C4-2B (cell line): ENCODE measurements around the gene DZIP1L.

Experiments used
- ZFX ChIP-seq: fragments of 450-650 bp; IDR thresholded peaks from 2 replicates; pipeline ENCODE4 v1.6.1; 2017
- TF ChIP-seq, protein P1 (sequence below): fragments of 450-650 bp; conservative IDR thresholded peaks from 2 replicates; pipeline ENCODE4 v1.5.1; 2017; ENCODE audit warnings: mild to moderate bottlenecking

DNA sequence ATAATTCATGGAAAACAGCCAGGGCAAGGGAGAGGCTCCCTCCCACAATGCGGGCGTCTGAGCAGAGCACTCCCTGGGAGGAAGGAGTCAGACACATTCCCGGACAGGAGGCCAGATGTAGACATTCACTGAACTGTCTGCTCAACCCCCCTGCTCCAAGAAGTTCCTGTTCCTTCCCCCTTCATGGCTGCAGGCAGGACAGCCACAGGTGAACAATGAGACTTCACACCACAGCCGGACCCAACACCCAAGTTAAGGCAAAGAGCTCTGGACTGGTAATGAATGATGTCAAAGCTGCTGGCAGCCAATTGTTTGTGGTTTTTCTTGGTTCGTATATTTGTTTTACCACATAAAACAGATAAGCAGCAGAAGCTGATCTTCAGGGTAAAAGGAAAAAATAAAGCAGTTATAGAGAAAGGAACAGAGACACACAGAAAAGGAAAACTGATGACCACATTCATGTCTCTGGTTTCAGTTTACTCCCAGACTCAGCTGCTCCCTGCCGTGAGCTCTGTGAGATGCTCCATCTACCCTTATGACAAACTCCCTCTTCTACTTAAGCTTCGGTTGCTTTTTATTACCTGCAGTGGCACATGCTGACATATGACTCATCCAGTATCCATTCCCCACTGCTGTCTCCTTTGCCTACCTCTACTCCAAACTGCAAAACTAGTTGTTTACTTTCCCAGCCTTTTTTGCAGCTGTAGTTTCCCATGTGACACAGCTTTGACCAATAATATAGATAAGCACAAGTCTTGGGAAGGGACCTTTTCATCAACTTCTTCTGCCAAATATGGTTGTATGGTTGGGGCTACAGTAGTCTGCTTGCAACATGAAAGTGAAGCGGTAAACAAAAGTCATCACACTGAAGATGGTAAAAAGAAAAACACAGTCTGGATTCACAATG, 33.1 kb downstream of the DZIP1L start:
- TF ChIP-seq, protein P1, sequence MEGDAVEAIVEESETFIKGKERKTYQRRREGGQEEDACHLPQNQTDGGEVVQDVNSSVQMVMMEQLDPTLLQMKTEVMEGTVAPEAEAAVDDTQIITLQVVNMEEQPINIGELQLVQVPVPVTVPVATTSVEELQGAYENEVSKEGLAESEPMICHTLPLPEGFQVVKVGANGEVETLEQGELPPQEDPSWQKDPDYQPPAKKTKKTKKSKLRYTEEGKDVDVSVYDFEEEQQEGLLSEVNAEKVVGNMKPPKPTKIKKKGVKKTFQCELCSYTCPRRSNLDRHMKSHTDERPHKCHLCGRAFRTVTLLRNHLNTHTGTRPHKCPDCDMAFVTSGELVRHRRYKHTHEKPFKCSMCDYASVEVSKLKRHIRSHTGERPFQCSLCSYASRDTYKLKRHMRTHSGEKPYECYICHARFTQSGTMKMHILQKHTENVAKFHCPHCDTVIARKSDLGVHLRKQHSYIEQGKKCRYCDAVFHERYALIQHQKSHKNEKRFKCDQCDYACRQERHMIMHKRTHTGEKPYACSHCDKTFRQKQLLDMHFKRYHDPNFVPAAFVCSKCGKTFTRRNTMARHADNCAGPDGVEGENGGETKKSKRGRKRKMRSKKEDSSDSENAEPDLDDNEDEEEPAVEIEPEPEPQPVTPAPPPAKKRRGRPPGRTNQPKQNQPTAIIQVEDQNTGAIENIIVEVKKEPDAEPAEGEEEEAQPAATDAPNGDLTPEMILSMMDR = no peak
- no peak for TF ChIP-seq ZFX
